Cardiac fibroblast (primary cell): ENCODE results near the gene ATP8A1.
"Not testable (repeated sequence)": the region's sequence is repeated elsewhere in the genome, so short reads cannot be mapped to it uniquely, and the experiment has no call there.

ENCODE experiments used
- DNase-seq, 2 donors: peaks; one replicate each; pipeline versions ENCODE4 v3.0.0 to v3.0.0-alpha.2; 2010; ENCODE audit warnings: low read depth in 2 of 2
- H3K4me3 ChIP-seq, 2 donors: replicated peaks in 1 of 2; 1 replicate in 1 of 2; 2 replicates in 1 of 2; pipeline ENCODE4 v1.5.1; 2011; ENCODE audit warnings: low read depth in 2 of 2, low read length in 2 of 2, mild to moderate bottlenecking in 2 of 2, moderate library complexity in 1 of 2
- CTCF ChIP-seq: IDR thresholded peaks from one replicate; pipeline ENCODE4 v1.5.1; 2011; ENCODE audit warnings: low read depth, mild to moderate bottlenecking, low read length, inconsistent platforms

Gene ATP8A1

GRCh38 chr4:42390622-42391354 lies 266.1 kb downstream of the ATP8A1 start:
- DNase-seq: no peak
- no peak for TF ChIP-seq CTCF
- no peak overlapping the region for H3K4me3 ChIP-seq

DNA sequence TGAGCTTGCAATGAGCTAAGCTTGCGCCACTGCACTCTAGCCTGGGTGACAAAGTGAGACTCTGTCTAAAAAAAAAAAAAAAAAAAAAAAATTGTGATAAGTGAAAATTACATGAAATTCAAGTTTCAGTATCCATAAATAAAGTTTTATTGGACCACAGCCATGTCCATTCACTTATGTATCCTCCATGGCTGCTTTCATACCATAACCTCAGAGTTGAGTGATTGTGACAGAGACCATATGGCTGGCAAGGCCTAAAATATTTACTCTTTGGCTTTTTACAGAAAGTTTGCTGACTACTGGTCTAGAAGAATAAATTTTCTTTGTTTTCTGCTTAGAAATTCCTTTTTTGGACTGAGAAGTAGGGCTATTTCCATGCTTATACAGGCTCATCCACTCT lies 271.4 kb downstream of the ATP8A1 start:
- DNase-seq: peak in 1 of 2 donors; percentile 34
- TF ChIP-seq CTCF: no peak
- no peak overlapping the region for H3K4me3 ChIP-seq

DNA sequence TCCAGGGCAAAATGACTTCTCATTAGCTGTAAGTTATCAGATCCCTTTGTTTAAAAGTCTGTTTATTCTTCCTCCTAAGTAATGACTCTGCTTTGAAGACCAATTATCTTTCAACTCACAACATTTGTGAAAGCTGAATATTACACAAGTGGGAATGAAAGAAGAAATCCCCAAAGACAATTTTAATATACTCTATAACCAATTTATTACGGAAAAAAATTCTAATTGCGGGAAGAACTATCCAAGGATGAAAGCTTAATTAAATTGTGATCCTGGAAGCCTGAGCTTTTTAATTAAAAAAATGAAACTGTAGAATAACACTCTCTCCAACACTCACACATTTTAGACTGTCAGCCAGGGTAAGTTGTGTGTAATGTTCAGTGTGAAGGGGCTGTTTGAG lies 275.2 kb downstream of the ATP8A1 start:
- DNase-seq: no peak
- no peak for TF ChIP-seq CTCF
- H3K4me3 ChIP-seq: no peak overlapping the region

DNA sequence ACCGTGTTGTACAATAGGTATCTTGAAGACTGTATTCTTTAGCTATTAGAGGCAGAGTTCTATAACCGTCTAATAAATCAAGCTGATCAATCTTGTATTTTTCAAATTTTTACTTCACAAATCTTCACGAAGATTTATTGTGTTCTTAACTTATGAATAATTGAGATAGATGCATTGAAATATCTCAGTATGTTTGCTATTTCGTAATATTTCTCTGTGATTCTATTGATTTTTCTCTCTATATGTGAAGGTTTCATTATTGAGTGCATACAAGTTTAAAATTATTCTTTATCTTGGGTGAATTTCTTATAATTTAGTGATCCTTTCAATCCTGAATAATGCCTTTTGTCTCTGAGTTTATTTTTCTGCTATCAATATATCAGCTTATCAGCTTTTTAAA lies 279.4 kb downstream of the ATP8A1 start:
- H3K4me3 ChIP-seq: no peak overlapping the region
- TF ChIP-seq CTCF: no peak
- no peak for DNase-seq

- not testable (repeated sequence) for H3K4me3 ChIP-seq, DNase-seq
Measured at GRCh38 chr4:42372303-42372702, 284.6 kb downstream of the ATP8A1 start.

DNA sequence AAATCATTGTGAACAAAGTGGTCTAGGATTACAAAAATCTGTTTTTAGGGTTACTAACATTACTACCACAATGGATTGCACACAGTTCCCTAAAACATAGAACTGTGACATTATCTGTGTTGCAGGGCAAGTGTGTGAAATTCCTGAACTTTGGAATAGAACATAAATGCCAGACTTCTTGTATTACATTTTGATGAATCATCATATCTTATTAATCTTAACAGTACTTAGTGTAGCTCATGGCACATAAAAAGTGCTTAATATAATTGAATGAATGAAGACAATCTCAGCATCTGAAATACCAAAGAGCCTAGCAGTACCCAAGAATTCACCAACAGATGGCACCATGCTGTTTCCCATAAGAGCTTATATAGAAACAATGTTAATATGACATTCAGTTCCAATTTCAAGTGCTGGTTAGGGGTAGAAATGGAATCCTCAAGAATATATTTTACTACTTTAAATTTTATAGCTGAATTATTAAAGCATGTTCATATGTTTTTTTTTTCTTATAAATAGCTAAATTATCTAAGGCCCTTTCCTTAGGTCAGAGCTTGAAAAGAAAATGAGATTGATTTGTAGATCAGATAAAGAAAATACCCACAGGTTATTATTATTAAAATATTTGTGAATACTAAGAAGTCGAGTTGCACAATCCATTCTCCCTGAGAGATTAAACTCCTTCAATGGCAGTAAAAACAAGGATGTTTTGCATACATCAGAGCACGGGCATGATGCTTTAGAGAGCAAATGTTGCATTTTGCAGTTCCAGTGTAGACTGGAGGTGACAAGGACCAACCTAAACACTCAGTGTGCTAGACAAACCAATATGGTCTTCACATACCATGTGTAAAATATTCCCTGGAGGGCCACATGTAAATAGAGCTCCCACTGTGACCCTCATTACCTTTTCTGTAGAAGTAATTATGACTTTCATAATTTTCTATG lies 285.3 kb downstream of the ATP8A1 start:
- DNase-seq: peak; percentile 83 to 88
- no peak overlapping the region for H3K4me3 ChIP-seq
- TF ChIP-seq CTCF: peak; percentile 66

GRCh38 chr4:42369489-42369888 lies 287.4 kb downstream of the ATP8A1 start:
- DNase-seq: no peak
- no peak for TF ChIP-seq CTCF
- no peak overlapping the region for H3K4me3 ChIP-seq
